Sigmoid colon (tissue), 7 donors: ENCODE data around the gene NPLOC4. TPM values are rescaled to one million over a fixed set of nuclear protein-coding genes. Genes with fewer than 3 reads are reported as not detected.
A peak's percentile ranks its signal among the peaks of the same experiment; 100 is the strongest.

Experiments used
- DNase-seq: peaks from one replicate; pipeline ENCODE4 v3.0.0-alpha.2; 2019
- H3K27ac ChIP-seq, 4 donors: fragments of 200-600 bp; sonication (generic); one replicate each; pipeline ENCODE4 v1.5.1; 2016 to 2019; ENCODE audit warnings: mild to moderate bottlenecking in 1 of 4
- H3K27me3 ChIP-seq, 3 donors: fragments of 200-600 bp; sonication (generic); one replicate each; pipeline ENCODE4 v1.5.1; 2019; ENCODE audit warnings: mild to moderate bottlenecking in 1 of 3
- H3K36me3 ChIP-seq, 4 donors: fragments of 200-600 bp; sonication (generic); one replicate each; pipeline ENCODE4 v1.5.1; 2016 to 2019
- H3K4me1 ChIP-seq, 4 donors: fragments of 200-600 bp; sonication (generic); one replicate each; pipeline ENCODE4 v1.5.1; 2017 to 2019
- H3K4me3 ChIP-seq, 4 donors: fragments of 200-600 bp; sonication (generic); one replicate each; pipeline ENCODE4 v1.5.1; 2017 to 2019; ENCODE audit warnings: mild to moderate bottlenecking in 2 of 4, moderate library complexity in 1 of 4
- H3K9me3 ChIP-seq, 4 donors: fragments of 200-600 bp in 3 of 4; sonication (generic) in 3 of 4; one replicate each; pipeline versions ENCODE4 v1.5.1 to v1.6.1; 2013 to 2019
- CTCF ChIP-seq, 4 experiments: fragments of 450-650 bp in 3 of 4; fragments of 200-600 bp in 1 of 4; IDR thresholded peaks; one replicate each; pipeline ENCODE4 v1.5.1; 2016 to 2019; ENCODE audit warnings: antibody characterized with exemption in 4 of 4, mild to moderate bottlenecking in 3 of 4, moderate library complexity in 2 of 4
- EP300 ChIP-seq, 4 donors: sonication (generic); formaldehyde crosslinking; IDR thresholded peaks; one replicate each; pipeline ENCODE4 v1.6.1; 2017; ENCODE audit warnings: antibody characterized with exemption in 4 of 4
- POLR2A ChIP-seq, 2 donors: fragments of 450-650 bp; IDR thresholded peaks; one replicate each; pipeline ENCODE4 v1.6.1; 2016; ENCODE audit warnings: antibody characterized with exemption in 2 of 2, mild to moderate bottlenecking in 2 of 2, moderate library complexity in 2 of 2
- POLR2AphosphoS5 ChIP-seq, 4 donors: sonication (generic); formaldehyde crosslinking; IDR thresholded peaks; one replicate each; pipeline ENCODE4 v1.6.1; 2017; ENCODE audit warnings: antibody characterized with exemption in 4 of 4
- WGBS, 2 donors: extraction: QIAGEN DNeasy Blood & Tissue Kit; methylation state at CpG; one replicate each; pipeline ENCODE4 v1.1.7; 2013; 5-methylcytosine and 5-hydroxymethylcytosine counted together
- intact Hi-C: fragments of 100-400 bp; cut with DNase I; formaldehyde crosslinking; loops from one replicate; pipeline ENCODE4 v1.15.1; 2023
- polyA plus RNA-seq, 3 donors: library from polyadenylated mRNA; stranded (reverse); fragments of 200-250 nt; gene quantifications; one replicate each; pipeline ENCODE4 v1.2.3, GENCODE V29; 2013
- total RNA-seq, 4 donors: library from RNA; depleted of rRNA; stranded (reverse); fragments of >200 nt; gene quantifications; one replicate each; pipeline ENCODE4 v1.1.0, GENCODE V29; 2016
- donor health status: healthy with polysubstance abuse.
- donor health status: Bipolar disorder and iron deficiency.
- donor health status: healthy.

Gene NPLOC4
- total and polyA plus RNA-seq, 7 donors, result 19.8 to 59.7 (median 51.7) TPM

- Histone ChIP-seq H3K36me3 (no peaks in the 10 kb centered on the region), H3K4me3 (no peak overlapping the region), H3K4me1 (peaks cover 0 to 28% (median 22%) of the 10 kb centered on the region in 4 donors), H3K27ac (no peak overlapping the region), H3K9me3 (no peaks in the 10 kb centered on the region), H3K27me3 (peaks cover 31 to 67% (median 66%) of the 10 kb centered on the region in 3 donors)
- intact Hi-C loops, result no loop called here
- TF ChIP-seq POLR2AphosphoS5 (IDR thresholded peaks at IDR 0.05) (no peak), POLR2A (IDR thresholded peaks at IDR 0.05) (no peak), EP300 (IDR thresholded peaks at IDR 0.05) (no peak), CTCF (IDR thresholded peaks at IDR 0.05) (no peak)
- no peak for DNase-seq
- 70 to 86% methylated on average over 21 of the region's 21 CpGs for WGBS, 2 donors
Measured at GRCh38 chr17:81526662-81527571, 110.0 kb downstream of the NPLOC4 start.

GRCh38 chr17:81524865-81525159 is 112.1 kb downstream of the NPLOC4 start:
- H3K4me1 ChIP-seq, result peaks cover 0 to 35% (median 26%) of the 10 kb centered on the region in 4 donors

GRCh38 chr17:81524039-81524864 is 112.7 kb downstream of the NPLOC4 start:
- Histone ChIP-seq H3K9me3 (no peaks in the 10 kb centered on the region), H3K36me3 (no peaks in the 10 kb centered on the region), H3K4me1 (peaks cover 0 to 41% (median 31%) of the 10 kb centered on the region in 4 donors), H3K4me3 (no peak overlapping the region), H3K27me3 (peaks cover 31 to 64% (median 64%) of the 10 kb centered on the region in 3 donors), H3K27ac (no peak overlapping the region)
- 74 to 82% methylated on average over 18 of the region's 18 CpGs for WGBS, 2 donors
- intact Hi-C loops, result no loop called here
- DNase-seq, result no peak
- TF ChIP-seq POLR2AphosphoS5 (IDR thresholded peaks at IDR 0.05) (no peak), POLR2A (IDR thresholded peaks at IDR 0.05) (no peak), EP300 (IDR thresholded peaks at IDR 0.05) (no peak), CTCF (IDR thresholded peaks at IDR 0.05) (no peak)

More at GRCh38 chr17:81524865-81525159, 112.1 kb downstream of the NPLOC4 start:
- Histone ChIP-seq H3K27me3 (peaks cover 31 to 67% (median 66%) of the 10 kb centered on the region in 3 donors), H3K9me3 (no peaks in the 10 kb centered on the region), H3K4me3 (no peak overlapping the region), H3K36me3 (no peaks in the 10 kb centered on the region), H3K27ac (no peak overlapping the region)
- no peak for DNase-seq
- WGBS, 2 donors, result 77 to 80% methylated on average over 8 of the region's 8 CpGs
- TF ChIP-seq CTCF (IDR thresholded peaks at IDR 0.05) (no peak), POLR2AphosphoS5 (IDR thresholded peaks at IDR 0.05) (no peak), POLR2A (IDR thresholded peaks at IDR 0.05) (no peak), EP300 (IDR thresholded peaks at IDR 0.05) (no peak)
- intact Hi-C loops, result no loop called here

GRCh38 chr17:81523402-81524038 is 113.4 kb downstream of the NPLOC4 start:
- no peaks in the 10 kb centered on the region for H3K9me3 ChIP-seq
- DNase-seq, result peak; percentile 83
- 52 to 53% methylated on average over 17 of the region's 17 CpGs for WGBS, 2 donors
- no peak for TF ChIP-seq POLR2A (IDR thresholded peaks at IDR 0.05)
- no peak for TF ChIP-seq CTCF (IDR thresholded peaks at IDR 0.05)
- TF ChIP-seq EP300 (IDR thresholded peaks at IDR 0.05), result no peak
- TF ChIP-seq POLR2AphosphoS5 (IDR thresholded peaks at IDR 0.05), result peak in 1 of 4 donors; percentile 12
- H3K4me1 ChIP-seq, result peaks cover 0 to 48% (median 39%) of the 10 kb centered on the region in 4 donors
- intact Hi-C loops, result no loop called here
- H3K36me3 ChIP-seq, result no peaks in the 10 kb centered on the region
- H3K27me3 ChIP-seq, result peaks cover 27 to 57% (median 57%) of the 10 kb centered on the region in 3 donors
- no peak overlapping the region for H3K27ac ChIP-seq
- no peak overlapping the region for H3K4me3 ChIP-seq
